ENCODE results near the gene SELENBP1.

DNA sequence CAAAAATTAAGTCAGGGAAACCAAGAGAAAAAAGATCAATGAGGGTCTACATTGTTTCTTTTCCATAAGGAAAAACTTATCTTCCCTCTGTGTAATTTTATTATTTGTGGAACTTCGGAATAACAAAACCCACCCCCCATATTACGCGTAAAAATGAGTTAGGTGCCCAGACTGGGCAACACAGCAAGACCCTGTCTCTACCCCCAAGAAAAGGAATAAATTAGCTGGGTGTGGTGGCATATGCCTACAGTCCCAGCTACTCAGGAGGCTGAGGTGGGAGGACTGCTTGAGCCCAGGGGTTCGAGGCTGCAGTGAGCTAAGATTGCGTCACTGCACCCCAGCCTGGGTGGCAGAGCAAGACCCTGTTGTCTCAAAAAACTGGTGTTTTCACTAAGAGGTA is 47.3 kb upstream of the SELENBP1 start:
- TF ChIP-seq GATA3 (IDR thresholded peaks at IDR 0.05; ENCODE audit: low read depth, low read length): no peak
- TF ChIP-seq GATA2 (IDR thresholded peaks at IDR 0.05; ENCODE audit: low read depth, low read length): no peak

Measured in SH-SY5Y (cell line).